CD4-positive, alpha-beta T cell (primary cell): Measurements from ENCODE around the gene NEK9. TPM values are rescaled to one million over a fixed set of nuclear protein-coding genes. Genes with fewer than 3 reads are reported as not detected.

Experiments
- ATAC-seq: fragments of 200-7000 bp; cut with Tn5 transposase; one replicate; pipeline ENCODE4 v1.10.0; 2022; ENCODE audit warnings: mild to moderate bottlenecking; ENCODE audit not compliant: poor library complexity
- CTCF ChIA-PET: fragments of 350-600 bp; sonication (Branson Sonifier 250); formaldehyde crosslinking; loops from one replicate; lab custom pipeline; 2021; ENCODE audit warnings: antibody characterized with exemption, inconsistent platforms; lab: Charles Lee
- POLR2A ChIA-PET: fragments of 350-600 bp; sonication (Branson Sonifier 250); formaldehyde crosslinking; loops from one replicate; lab custom pipeline; 2021; ENCODE audit warnings: antibody characterized with exemption, inconsistent platforms; lab: Charles Lee
- DNase-seq, 14 experiments: peaks; one replicate each; pipeline ENCODE4 v3.0.0-alpha.2; 2013 to 2020; ENCODE audit warnings: mixed read lengths in 2 of 14
- H3K27ac ChIP-seq, 2 donors: one replicate each; pipeline versions ENCODE4 v1.5.1 to v1.7.0; 2013; ENCODE audit warnings: low read length in 2 of 2, low read depth in 1 of 2, mild to moderate bottlenecking in 1 of 2
- H3K27me3 ChIP-seq, 2 experiments: 1 replicate in 1 of 2; 2 replicates in 1 of 2; pipeline versions ENCODE4 v1.6.1 to v1.7.0; 2013; ENCODE audit warnings: low read length in 2 of 2, control low read depth in 1 of 2, mild to moderate bottlenecking in 1 of 2, moderate library complexity in 1 of 2; ENCODE audit not compliant: insufficient read depth in 2 of 2, control insufficient read depth in 1 of 2
- H3K36me3 ChIP-seq: one replicate; pipeline ENCODE4 v1.6.1; 2013; ENCODE audit warnings: low read length, control low read depth; ENCODE audit not compliant: insufficient read depth
- H3K4me1 ChIP-seq: one replicate; pipeline ENCODE4 v1.6.1; 2013; ENCODE audit warnings: low read length, control low read depth; ENCODE audit not compliant: insufficient read depth
- H3K4me3 ChIP-seq: one replicate; pipeline ENCODE4 v1.5.1; 2013; ENCODE audit warnings: mild to moderate bottlenecking, low read length, moderate library complexity
- H3K9me3 ChIP-seq, 2 experiments: 1 replicate in 1 of 2; 2 replicates in 1 of 2; pipeline versions ENCODE4 v1.6.1 to v1.7.0; 2013; ENCODE audit warnings: low read length in 2 of 2, mild to moderate bottlenecking in 2 of 2, control low read depth in 1 of 2, moderate library complexity in 1 of 2; ENCODE audit not compliant: control insufficient read depth in 1 of 2, insufficient read depth in 1 of 2
- H3K27ac Mint-ChIP-seq: one replicate; pipeline ENCODE4 v1.8.0; 2020; ENCODE audit warnings: mixed read lengths
- H3K27me3 Mint-ChIP-seq: one replicate; pipeline ENCODE4 v1.8.0; 2021; ENCODE audit warnings: mixed read lengths
- H3K36me3 Mint-ChIP-seq: one replicate; pipeline ENCODE4 v1.8.0; 2021; ENCODE audit warnings: low read depth, mixed read lengths
- H3K4me1 Mint-ChIP-seq: one replicate; pipeline ENCODE4 v1.8.0; 2021; ENCODE audit warnings: low read depth, mixed read lengths
- H3K4me3 Mint-ChIP-seq: one replicate; pipeline ENCODE4 v1.8.0; 2020; ENCODE audit warnings: mild to moderate bottlenecking, mixed read lengths
- H3K9me3 Mint-ChIP-seq: one replicate; pipeline ENCODE4 v1.8.0; 2020; ENCODE audit warnings: mixed read lengths
- CTCF ChIP-seq: fragments of 200-600 bp; IDR thresholded peaks from one replicate; pipeline ENCODE4 v1.8.0; 2022; ENCODE audit warnings: antibody characterized with exemption, mild to moderate bottlenecking
- intact Hi-C, 2 experiments: fragments of 100-400 bp; cut with DNase I in 1 of 2; cut with micrococcal nuclease in 1 of 2; formaldehyde crosslinking; loops; one replicate each; pipeline versions ENCODE4 v1.15.1 to v1.9.0; 2023 to 2025; cut with DNase I, micrococcal nuclease
- total RNA-seq, 174 experiments: library from RNA in 2 of 174; stranded (reverse) in 2 of 174; gene quantifications; one replicate each; pipeline ENCODE4 v1.2.3 and lab custom pipeline; 2021 to 2026

NEK9 gene
- total RNA-seq, 2 experiments from 2014 or later = 53.5 to 54.1 TPM

GRCh38 chr14:75168586-75169335 is 41.9 kb upstream of the NEK9 start:
- no peak for ATAC-seq
- Histone ChIP-seq H3K36me3 (peaks cover 6% of the 10 kb centered on the region), H3K27ac (no peak overlapping the region), H3K4me1 (peaks cover 48% of the 10 kb centered on the region), H3K27me3 (no peaks in the 10 kb centered on the region), H3K9me3 (no peaks in the 10 kb centered on the region), H3K4me3 (no peak overlapping the region)
- Mint-ChIP-seq H3K9me3 (no peaks in the 10 kb centered on the region), H3K4me3 (no peak overlapping the region), H3K36me3 (peaks cover 15% of the 10 kb centered on the region), H3K4me1 (peaks cover 84% of the 10 kb centered on the region), H3K27me3 (no peaks in the 10 kb centered on the region), H3K27ac (no peak overlapping the region)
- intact Hi-C loops = no loop called here
- CTCF ChIA-PET = interaction anchor here (0.8 kb wide), 1 partner anchor 32 kb away, joined by 3 read pairs; no protein-coding TSS in a partner anchor
- POLR2A ChIA-PET = interaction anchor here (0.5 kb wide), 1 partner anchor 44 kb away, joined by 3 read pairs; no protein-coding TSS in a partner anchor
- no peak for TF ChIP-seq CTCF
- DNase-seq = no peak

GRCh38 chr14:75167325-75167724 is 40.5 kb upstream of the NEK9 start:
- Histone ChIP-seq H3K4me3 (no peak overlapping the region), H3K36me3 (peaks cover 11% of the 10 kb centered on the region), H3K27ac (no peak overlapping the region), H3K27me3 (no peaks in the 10 kb centered on the region), H3K4me1 (peaks cover 48% of the 10 kb centered on the region), H3K9me3 (no peaks in the 10 kb centered on the region)
- no peak for DNase-seq
- H3K4me3 Mint-ChIP-seq = no peak overlapping the region
- no peaks in the 10 kb centered on the region for H3K27me3 Mint-ChIP-seq
- ChIA-PET POLR2A (interaction anchor here (1.6 kb wide), 1 partner anchor 9 kb away, joined by 6 read pairs; no protein-coding TSS in a partner anchor), CTCF (no interaction called here)
- intact Hi-C loops = no loop called here
- H3K4me1 Mint-ChIP-seq = peaks cover 75% of the 10 kb centered on the region
- no peaks in the 10 kb centered on the region for H3K9me3 Mint-ChIP-seq
- no peak for ATAC-seq
- peaks cover 15% of the 10 kb centered on the region for H3K36me3 Mint-ChIP-seq
- no peak for TF ChIP-seq CTCF
- H3K27ac Mint-ChIP-seq = peak overlapping the region; percentile 69

GRCh38 chr14:75165586-75166391 is 38.9 kb upstream of the NEK9 start:
- peaks cover 11% of the 10 kb centered on the region for H3K36me3 ChIP-seq
- Mint-ChIP-seq H3K9me3 (no peaks in the 10 kb centered on the region), H3K4me3 (no peak overlapping the region), H3K4me1 (peaks cover 77% of the 10 kb centered on the region), H3K27me3 (no peaks in the 10 kb centered on the region), H3K27ac (no peak overlapping the region), H3K36me3 (peaks cover 21% of the 10 kb centered on the region)
- H3K4me3 ChIP-seq = no peak overlapping the region
- intact Hi-C loops = no loop called here
- CTCF ChIA-PET = interaction anchor here (1.4 kb wide), 1 partner anchor 12 kb away, joined by 6 read pairs; no protein-coding TSS in a partner anchor
- POLR2A ChIA-PET = no interaction called here
- no peak for TF ChIP-seq CTCF
- no peak for DNase-seq
- H3K27me3 ChIP-seq = no peaks in the 10 kb centered on the region
- peaks cover 48% of the 10 kb centered on the region for H3K4me1 ChIP-seq
- no peak overlapping the region for H3K27ac ChIP-seq
- no peak for ATAC-seq
- H3K9me3 ChIP-seq = no peaks in the 10 kb centered on the region
